Adipose tissue (tissue), 3 donors: ENCODE data around the gene CCNY. TPM values are rescaled to one million over a fixed set of nuclear protein-coding genes. Genes with fewer than 3 reads are reported as not detected.
"Not testable (repeated sequence)": the region's sequence is repeated elsewhere in the genome, so short reads cannot be mapped to it uniquely, and the experiment has no call there.

ENCODE experiments used
- H3K27ac ChIP-seq: one replicate; pipeline ENCODE4 v1.5.1; 2013; ENCODE audit warnings: low read depth, low read length
- WGBS, 3 donors: extraction: QIAGEN DNeasy Blood & Tissue Kit; methylation state at CpG; one replicate each; pipeline ENCODE4 v1.1.7; 2013; 5-methylcytosine and 5-hydroxymethylcytosine counted together
- polyA plus RNA-seq, 3 donors: library from polyadenylated mRNA; stranded (reverse); fragments of 200-250 nt; gene quantifications; one replicate each; pipeline ENCODE4 v1.2.3, GENCODE V29; 2013
- donor health status: healthy with polysubstance abuse.
- donor health status: Bipolar disorder and iron deficiency.
- donor health status: healthy.

Gene CCNY
- polyA plus RNA-seq, 3 donors = 14.0 to 38.6 (median 24.6) TPM

DNA sequence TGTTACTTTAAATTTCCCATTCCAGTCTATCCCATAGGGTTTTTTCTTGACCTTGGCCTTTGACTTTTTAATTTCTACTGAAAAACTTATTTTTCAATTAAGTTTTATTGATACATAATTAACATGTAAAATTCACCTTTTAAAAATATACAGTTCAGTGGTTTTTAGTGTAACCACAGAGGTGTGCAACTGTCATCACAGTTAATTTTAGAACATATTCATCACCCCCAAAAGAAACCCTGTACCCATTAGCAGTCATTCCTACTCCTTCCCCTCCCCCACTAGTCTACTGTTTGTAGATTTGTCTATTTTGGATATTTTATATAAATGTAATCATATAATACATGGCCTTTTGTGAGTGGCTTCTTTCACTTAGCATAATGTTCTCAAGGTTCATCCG, 172.3 kb downstream of the CCNY start:
- no peak overlapping the region for H3K27ac ChIP-seq
- WGBS, 3 donors = 80 to 100% (median 91%) methylated on average over 1 of the region's 1 CpG

- 91 to 94% (median 94%) methylated on average over 8 of the region's 8 CpGs for WGBS, 3 donors
- H3K27ac ChIP-seq = no peak overlapping the region
Measured at GRCh38 chr10:35510891-35511290, 174.6 kb downstream of the CCNY start.

DNA sequence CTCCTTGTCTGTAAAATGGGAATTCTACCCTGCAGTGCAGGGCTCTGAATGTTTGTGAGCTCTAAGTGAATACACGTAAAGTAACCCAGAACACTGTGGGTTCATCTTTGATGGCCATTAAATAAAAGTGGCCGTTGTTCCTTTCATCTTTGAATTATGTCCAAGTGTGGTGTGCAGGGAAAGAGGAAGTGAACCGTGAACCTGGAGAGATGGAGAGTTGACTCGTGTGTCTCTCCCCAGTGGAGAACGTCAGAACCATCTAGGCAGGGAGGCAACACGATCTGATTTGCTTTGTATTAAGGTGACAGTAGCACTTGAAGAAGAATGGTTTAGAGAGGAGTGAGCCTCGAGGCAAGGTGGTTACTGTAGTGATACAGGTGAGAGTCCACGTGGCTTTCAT, 175.3 kb downstream of the CCNY start:
- WGBS, 3 donors = 75 to 85% (median 76%) methylated on average over 8 of the region's 8 CpGs
- no peak overlapping the region for H3K27ac ChIP-seq

- WGBS, 3 donors = 84 to 91% (median 85%) methylated on average over 2 of the region's 2 CpGs
- no peak overlapping the region for H3K27ac ChIP-seq
Measured at GRCh38 chr10:35516102-35516670, 179.9 kb downstream of the CCNY start.

DNA sequence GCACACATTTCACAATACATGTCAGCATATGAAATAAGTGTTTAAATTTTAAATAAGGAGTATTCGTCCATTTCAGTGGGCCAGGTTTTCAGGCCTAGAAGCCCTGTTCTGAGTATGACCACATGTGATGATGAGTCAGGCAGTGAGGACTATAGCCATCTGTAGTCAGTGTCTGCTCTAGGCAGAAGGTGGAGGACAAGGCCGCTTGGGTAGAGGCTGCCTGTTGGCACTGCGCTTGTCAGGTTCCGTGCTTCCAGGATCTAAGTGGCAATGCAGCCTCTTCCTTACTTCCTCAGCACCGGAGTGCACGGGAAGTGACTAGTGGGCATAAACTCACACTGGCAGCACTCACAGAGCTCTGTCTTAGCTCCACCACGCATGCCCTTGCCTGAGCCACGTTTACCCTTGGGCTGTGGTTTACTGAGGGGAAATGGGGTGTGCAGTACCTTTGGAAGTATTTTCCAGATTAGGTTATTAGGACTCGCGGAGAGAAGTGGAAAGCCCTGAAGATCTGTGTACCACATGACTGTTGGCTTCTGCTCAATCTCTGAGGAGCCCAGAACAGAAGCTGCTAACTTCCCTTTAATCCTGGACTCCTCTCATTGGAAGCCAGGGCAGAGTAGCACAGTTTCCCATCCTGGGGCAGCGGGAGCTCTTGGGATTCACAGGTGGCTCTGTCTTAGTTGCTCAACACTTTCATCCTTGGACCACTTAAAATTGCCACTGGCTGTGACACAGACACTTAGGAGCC, 181.3 kb downstream of the CCNY start:
- WGBS, 3 donors = 62 to 86% (median 70%) methylated on average over 11 of the region's 11 CpGs
- H3K27ac ChIP-seq = no peak overlapping the region

DNA sequence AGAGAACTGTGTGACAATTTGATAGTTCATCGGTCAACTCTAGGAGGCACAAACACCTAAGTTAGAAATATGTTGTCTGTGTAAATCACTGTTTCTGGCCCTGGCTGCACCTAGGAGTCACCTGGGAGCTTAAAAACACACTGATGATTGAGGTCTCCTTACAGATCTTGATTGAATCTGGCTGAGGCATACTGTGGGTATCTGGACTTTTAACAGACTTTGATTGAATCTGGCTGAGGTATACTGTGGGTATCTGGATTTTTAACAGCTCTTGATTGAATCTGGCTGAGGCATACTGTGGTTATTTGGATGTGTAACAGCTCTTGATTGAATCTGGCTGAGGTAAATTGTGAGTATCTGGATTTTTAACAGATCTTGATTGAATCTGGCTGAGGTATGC, 181.9 kb downstream of the CCNY start:
- WGBS, 3 donors = 94 to 100% (median 94%) methylated on average over 1 of the region's 1 CpG
- H3K27ac ChIP-seq = not testable (repeated sequence)

DNA sequence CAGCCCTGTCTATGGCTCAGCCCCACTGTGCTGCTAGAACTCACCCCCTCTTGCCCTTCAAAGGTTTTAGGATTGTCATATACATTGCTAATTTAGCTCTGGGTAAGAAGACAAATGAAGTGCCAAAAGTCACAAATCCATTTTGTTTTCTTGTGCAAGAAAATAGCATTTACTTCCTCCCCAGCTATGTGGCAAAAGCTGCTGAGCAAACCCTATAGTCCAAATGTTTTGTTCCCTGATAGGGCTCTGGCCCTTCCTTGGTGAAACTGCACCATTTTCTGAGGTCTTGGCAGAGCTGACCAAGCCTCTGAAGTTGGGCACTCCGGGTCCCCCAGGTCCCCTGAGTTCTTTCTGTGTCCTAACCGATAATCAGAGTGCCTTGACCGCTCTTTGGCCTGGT, 184.7 kb downstream of the CCNY start:
- 94 to 98% (median 97%) methylated on average over 3 of the region's 3 CpGs for WGBS, 3 donors

DNA sequence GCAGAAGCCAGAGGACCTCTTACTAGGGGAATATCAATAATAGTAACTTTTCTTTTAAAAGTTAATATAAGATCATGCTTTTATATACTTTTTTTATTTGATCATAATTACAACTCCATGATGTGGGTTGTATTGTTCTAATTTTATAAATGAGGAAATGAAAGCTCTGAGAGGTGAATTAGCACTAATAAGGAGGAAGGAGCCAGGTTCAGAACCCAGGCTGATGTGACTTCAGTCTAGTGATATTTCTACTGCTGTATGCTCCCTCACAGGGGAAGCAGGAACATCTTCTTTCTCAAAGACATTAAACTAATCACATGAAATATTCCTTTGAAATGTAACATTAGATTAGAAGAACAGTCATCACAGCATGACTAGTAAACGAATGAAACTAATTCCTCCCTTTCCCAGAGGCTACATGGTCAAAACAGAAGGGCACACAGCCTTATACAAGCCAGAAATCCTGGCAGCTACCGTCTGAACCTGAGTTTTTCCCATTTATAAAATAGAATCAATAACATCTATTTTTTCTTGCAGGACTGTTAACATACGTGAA, 187.4 kb downstream of the CCNY start:
- 77 to 88% (median 86%) methylated on average over 3 of the region's 3 CpGs for WGBS, 3 donors

More for the DNA sequence above, 184.7 kb downstream of the CCNY start:
- no peak overlapping the region for H3K27ac ChIP-seq

DNA sequence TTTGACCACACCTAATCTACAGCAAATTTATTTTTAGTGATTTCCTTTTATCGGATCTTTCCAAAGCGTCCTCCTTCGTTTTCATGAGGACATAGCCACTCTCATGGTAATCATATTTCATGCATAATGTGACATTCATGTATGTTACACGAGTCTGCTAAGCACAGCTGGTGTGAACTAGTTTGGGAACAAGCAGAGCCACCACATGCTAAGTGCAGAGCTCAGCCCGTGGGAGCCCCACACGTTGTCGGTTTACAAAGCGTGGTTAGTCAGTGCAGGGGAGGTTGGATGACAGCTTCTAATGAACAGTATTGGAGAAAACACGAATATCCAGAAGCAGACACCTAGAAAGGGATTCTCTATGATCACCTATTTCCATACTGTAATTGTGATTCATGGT, 190.4 kb downstream of the CCNY start:
- WGBS, 3 donors = 79 to 81% (median 79%) methylated on average over 9 of the region's 9 CpGs
- no peak overlapping the region for H3K27ac ChIP-seq

More for the DNA sequence above, 187.4 kb downstream of the CCNY start:
- no peak overlapping the region for H3K27ac ChIP-seq

DNA sequence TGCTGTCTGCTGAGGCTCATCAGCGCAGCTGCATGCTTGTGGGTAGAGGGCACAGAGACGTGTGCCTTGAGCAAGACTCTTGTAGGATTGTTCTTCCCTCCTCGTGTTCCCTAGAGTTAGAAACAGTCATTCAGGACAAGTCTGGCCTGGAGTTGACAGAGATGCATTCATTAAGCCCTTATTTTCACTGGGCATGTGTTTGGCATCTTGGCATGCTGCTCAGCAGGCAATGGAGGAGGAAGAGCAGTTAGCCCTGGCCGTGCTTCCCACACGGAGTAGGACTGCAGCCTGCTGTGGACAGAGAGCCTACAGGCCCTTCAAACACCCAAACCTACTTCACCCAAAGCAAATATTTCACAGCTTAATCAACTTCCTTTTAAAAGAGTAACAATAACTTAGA, 195.8 kb downstream of the CCNY start:
- WGBS, 3 donors = 92 to 93% (median 92%) methylated on average over 5 of the region's 5 CpGs
- H3K27ac ChIP-seq = no peak overlapping the region

GRCh38 chr10:35533565-35533964, 197.3 kb downstream of the CCNY start:
- H3K27ac ChIP-seq = no peak overlapping the region
- 72 to 89% (median 89%) methylated on average over 4 of the region's 4 CpGs for WGBS, 3 donors

DNA sequence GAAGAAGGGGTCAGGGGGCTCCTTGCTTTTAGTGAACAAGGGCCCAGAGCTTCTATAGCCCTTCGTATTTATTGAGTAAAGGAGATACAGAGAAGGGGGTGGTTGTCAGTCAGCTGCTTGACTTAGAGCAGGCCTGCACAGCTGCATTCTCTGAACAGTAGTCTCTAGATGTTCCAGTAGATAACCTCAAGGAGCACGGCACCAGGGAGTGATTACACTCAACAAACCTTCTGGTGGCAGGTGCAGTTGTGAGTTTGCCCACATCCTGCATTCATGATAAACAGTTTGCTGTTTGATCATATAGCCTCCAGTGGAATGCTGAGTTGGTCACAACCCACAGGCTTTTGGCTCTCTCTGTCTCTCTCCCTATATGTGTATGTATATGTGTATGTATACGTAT, 198.8 kb downstream of the CCNY start:
- 96 to 100% (median 98%) methylated on average over 3 of the region's 3 CpGs for WGBS, 3 donors
- no peak overlapping the region for H3K27ac ChIP-seq

DNA sequence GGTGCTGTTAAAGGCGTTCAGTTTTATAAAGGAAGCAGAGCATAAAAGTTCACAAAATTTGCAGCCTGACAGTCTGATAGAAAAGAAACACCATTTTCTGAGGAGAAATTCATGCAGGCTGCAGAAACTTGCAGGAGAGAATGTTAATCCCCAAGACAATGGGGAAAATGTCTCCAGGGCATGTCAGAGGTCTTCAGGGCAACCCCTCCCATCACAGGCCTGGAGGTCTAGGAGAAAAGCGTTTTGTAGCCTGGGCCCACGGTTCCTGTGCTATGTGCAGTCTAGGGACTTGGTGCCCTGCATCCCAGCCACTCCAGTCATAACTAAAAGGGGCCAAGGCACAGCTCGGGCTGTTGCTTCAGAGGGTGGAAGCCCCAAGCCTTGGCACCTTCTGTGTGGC, 200.5 kb downstream of the CCNY start:
- WGBS, 3 donors = 95 to 97% (median 95%) methylated on average over 4 of the region's 4 CpGs
- H3K27ac ChIP-seq = no peak overlapping the region

GRCh38 chr10:35537925-35538324, 201.6 kb downstream of the CCNY start:
- 97 to 98% (median 98%) methylated on average over 3 of the region's 3 CpGs for WGBS, 3 donors
- not testable (repeated sequence) for H3K27ac ChIP-seq

DNA sequence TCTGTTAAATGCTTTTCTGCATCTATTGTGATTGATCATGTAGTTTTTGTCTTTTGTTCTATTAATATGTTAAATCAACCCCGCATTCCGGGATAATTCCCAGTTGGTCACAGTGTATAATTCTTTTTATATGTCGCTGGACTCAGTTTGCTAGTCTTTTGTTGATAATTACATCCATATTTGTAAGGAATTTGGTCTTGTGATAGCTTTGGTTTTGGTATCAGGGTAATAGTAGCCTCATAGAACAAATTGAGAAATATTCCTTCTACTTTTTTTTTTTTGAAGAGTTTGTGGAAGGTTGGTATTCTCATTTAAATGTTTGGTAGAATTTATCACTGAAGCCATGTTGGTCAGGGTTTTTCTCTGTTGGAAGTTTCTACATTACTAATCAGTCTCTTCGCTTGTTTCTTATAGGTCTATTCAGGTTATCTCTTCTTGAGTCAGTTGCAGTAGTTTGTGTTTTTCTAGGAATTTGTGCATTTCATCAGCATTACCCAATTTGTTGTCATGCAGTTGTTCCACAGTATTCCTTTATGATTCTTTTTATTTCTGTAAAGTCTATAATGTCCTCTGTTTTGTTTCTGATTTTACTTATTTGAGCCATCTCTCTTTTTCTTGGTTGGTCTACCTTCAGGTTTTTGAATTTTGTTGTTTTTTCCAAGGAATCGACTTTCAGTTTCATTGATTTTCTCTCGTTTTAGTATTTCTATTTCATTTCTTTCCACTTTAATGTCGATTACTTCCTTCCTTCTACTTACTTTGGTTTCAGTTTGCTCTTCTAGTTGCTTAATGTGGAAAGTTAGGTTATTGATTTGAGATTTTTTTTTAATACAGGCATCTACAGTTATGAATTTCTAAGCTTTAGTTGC, 204.2 kb downstream of the CCNY start:
- 70 to 90% (median 81%) methylated on average over 7 of the region's 7 CpGs for WGBS, 3 donors
- H3K27ac ChIP-seq = no peak overlapping the region

DNA sequence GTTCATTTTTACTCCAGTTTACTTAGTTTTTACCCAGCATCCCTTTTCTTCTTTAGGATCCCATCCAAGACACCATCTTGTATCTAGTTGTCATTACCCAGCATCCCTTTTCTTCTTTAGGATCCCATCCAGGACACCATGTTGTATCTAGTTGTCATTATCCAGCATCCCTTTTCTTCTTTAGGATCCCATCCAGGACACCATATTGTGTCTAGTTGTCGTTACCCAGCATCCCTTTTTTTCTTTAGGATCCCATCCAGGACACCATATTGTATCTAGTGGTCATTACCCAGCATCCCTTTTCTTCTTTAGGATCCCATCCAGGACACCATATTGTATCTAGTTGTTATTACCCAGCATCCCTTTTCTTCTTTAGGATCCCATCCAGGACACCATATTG, 205.4 kb downstream of the CCNY start:
- no peak overlapping the region for H3K27ac ChIP-seq
- WGBS, 3 donors = 100% methylated on average over 1 of the region's 1 CpG

- WGBS, 3 donors = 74 to 94% (median 93%) methylated on average over 4 of the region's 4 CpGs
- no peak overlapping the region for H3K27ac ChIP-seq
Measured at GRCh38 chr10:35542303-35542702, 206.0 kb downstream of the CCNY start.

DNA sequence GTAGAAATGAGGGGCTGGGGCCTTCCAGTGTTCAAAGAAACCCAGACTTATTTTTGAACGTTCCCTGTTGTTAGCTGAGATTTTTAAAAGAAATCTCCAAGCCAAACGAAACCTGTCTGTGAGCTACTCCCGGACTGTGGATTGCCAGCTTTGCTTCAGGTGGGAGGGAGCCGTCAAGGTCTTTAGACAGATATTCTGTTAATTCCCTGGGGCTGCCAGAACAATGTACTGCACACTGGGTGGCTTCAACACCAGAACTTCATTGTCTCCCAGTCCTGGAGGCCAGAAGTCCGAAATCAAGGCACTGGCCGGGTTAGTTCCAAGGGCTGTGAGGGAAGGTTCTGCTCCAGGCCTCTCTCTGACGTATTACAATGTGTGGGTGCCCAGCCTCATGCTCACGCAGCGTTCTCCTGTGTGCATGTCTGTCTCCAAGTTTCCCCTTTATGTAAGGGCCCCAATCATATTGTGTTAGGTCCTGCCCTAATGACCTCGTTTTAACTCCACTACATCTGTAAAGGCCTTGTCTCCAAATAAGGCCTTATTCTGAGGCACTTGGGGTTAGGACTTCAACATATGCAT, 208.9 kb downstream of the CCNY start:
- 82 to 86% (median 84%) methylated on average over 10 of the region's 10 CpGs for WGBS, 3 donors
- H3K27ac ChIP-seq = no peak overlapping the region
